Measurements from ENCODE around the gene POPDC3.

DNA sequence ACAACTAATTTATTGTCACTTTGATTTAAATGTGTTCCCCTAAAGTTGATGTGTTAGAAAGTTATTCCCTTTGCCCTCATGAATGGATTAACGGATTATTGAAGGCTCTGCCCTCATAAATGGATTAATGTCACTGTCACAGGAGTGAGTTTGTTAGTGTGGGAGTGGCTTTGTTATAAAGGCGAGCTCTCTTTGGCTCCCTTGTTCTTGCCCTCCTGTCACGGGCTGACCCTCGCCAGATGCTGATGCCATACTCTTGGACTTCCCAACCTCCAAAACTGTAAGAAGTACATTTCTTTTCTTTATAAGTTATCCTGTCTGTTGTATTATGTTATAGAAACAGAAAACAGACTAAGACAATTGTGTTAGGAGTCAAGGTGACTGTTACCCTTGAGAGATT, 22.7 kb upstream of the POPDC3 start:
- TF ChIP-seq POLR2A (IDR thresholded peaks at IDR 0.05), result no peak
- TF ChIP-seq, protein P1, sequence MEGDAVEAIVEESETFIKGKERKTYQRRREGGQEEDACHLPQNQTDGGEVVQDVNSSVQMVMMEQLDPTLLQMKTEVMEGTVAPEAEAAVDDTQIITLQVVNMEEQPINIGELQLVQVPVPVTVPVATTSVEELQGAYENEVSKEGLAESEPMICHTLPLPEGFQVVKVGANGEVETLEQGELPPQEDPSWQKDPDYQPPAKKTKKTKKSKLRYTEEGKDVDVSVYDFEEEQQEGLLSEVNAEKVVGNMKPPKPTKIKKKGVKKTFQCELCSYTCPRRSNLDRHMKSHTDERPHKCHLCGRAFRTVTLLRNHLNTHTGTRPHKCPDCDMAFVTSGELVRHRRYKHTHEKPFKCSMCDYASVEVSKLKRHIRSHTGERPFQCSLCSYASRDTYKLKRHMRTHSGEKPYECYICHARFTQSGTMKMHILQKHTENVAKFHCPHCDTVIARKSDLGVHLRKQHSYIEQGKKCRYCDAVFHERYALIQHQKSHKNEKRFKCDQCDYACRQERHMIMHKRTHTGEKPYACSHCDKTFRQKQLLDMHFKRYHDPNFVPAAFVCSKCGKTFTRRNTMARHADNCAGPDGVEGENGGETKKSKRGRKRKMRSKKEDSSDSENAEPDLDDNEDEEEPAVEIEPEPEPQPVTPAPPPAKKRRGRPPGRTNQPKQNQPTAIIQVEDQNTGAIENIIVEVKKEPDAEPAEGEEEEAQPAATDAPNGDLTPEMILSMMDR (IDR thresholded peaks at IDR 0.05), result no peak

Measured in esophagus squamous epithelium (tissue), 4 donors.